ENCODE measurements around the gene TUBGCP6.

GRCh38 chr22:50226875-50227165 lies 18.0 kb downstream of the TUBGCP6 start:
- TF ChIP-seq CTCF (conservative IDR thresholded peaks at IDR 0.05; ENCODE audit: low read depth, low read length) (no peak), EZH2 (IDR thresholded peaks at IDR 0.05; ENCODE audit: borderline replicate concordance, low read depth, low read length, poor library complexity, severe bottlenecking) (no peak)

Data from A673 (cell line).